HepG2 (cell line): Measurements from ENCODE around the gene PTCH1. TPM values are rescaled to one million over a fixed set of nuclear protein-coding genes. Genes with fewer than 3 reads are reported as not detected.

ENCODE experiments used
- GABPA ChIP-seq, 2 experiments: IDR thresholded peaks; 2 replicates each; pipeline ENCODE4 v1.6.1; 2011 to 2016; ENCODE audit warnings: low read depth in 2 of 2, low read length in 1 of 2, missing biosample characterization in 1 of 2, missing genetic modification characterization in 1 of 2
- HNF1B ChIP-seq: sonication (generic); formaldehyde crosslinking; IDR thresholded peaks from 2 replicates; pipeline ENCODE4 v1.5.1; 2020; ENCODE audit warnings: mild to moderate bottlenecking, moderate library complexity, missing genetic modification reagents
- NR2F6 ChIP-seq, 2 experiments: IDR thresholded peaks; 2 replicates each; pipeline ENCODE4 v1.6.1; 2016; ENCODE audit warnings: antibody characterized with exemption in 1 of 2, mild to moderate bottlenecking in 1 of 2
- POGZ ChIP-seq: sonication (generic); formaldehyde crosslinking; IDR thresholded peaks from 2 replicates; pipeline ENCODE4 v1.4.0; 2020; ENCODE audit warnings: mild to moderate bottlenecking, missing genetic modification reagents
- RXRB ChIP-seq: IDR thresholded peaks from 2 replicates; pipeline ENCODE4 v1.6.1; 2016; ENCODE audit warnings: borderline replicate concordance, missing genetic modification reagents, missing compliant biosample characterization
- SAP130 ChIP-seq: IDR thresholded peaks from 2 replicates; pipeline ENCODE4 v1.6.1; 2016; ENCODE audit warnings: low read depth
- SMAD1 ChIP-seq: sonication (generic); formaldehyde crosslinking; IDR thresholded peaks from 2 replicates; pipeline ENCODE4 v1.4.0; 2020; ENCODE audit warnings: missing genetic modification reagents, low read depth, mild to moderate bottlenecking, borderline replicate concordance
- SRSF9 ChIP-seq: fragments of 200-400 bp; formaldehyde crosslinking; IDR thresholded peaks from 2 replicates; pipeline ENCODE4 v1.6.1; 2018; ENCODE audit warnings: borderline replicate concordance, mild to moderate bottlenecking, low read depth, low read length; ENCODE audit not compliant: insufficient read depth, poor library complexity, severe bottlenecking
- TARDBP ChIP-seq: sonication (generic); formaldehyde crosslinking; IDR thresholded peaks from 2 replicates; pipeline ENCODE4 v1.8.0; 2022; ENCODE audit warnings: mild to moderate bottlenecking, missing genetic modification reagents
- TEF ChIP-seq: sonication (generic); formaldehyde crosslinking; IDR thresholded peaks from 2 replicates; pipeline ENCODE4 v1.5.0; 2020; ENCODE audit warnings: missing genetic modification reagents
- ZFP1 ChIP-seq: IDR thresholded peaks from 2 replicates; pipeline ENCODE4 v1.6.1; 2016
- ZFP82 ChIP-seq: sonication (generic); formaldehyde crosslinking; IDR thresholded peaks from 2 replicates; pipeline ENCODE4 v1.5.1; 2020; ENCODE audit warnings: mild to moderate bottlenecking, missing genetic modification reagents, borderline replicate concordance
- ZIK1 ChIP-seq: sonication (generic); formaldehyde crosslinking; IDR thresholded peaks from 2 replicates; pipeline ENCODE4 v1.5.0; 2020; ENCODE audit warnings: mild to moderate bottlenecking, low read depth, missing genetic modification reagents, borderline replicate concordance
- ZNF138 ChIP-seq: sonication (generic); formaldehyde crosslinking; IDR thresholded peaks from 2 replicates; pipeline ENCODE4 v1.5.0; 2020; ENCODE audit warnings: mild to moderate bottlenecking, low read depth, missing genetic modification reagents
- ZNF256 ChIP-seq: sonication (generic); formaldehyde crosslinking; conservative IDR thresholded peaks from 2 replicates; pipeline ENCODE4 v1.4.0; 2020; ENCODE audit warnings: missing genetic modification reagents
- ZNF556 ChIP-seq: sonication (generic); formaldehyde crosslinking; IDR thresholded peaks from 2 replicates; pipeline ENCODE4 v1.4.0; 2020; ENCODE audit warnings: mild to moderate bottlenecking, missing genetic modification reagents, borderline replicate concordance
- ZSCAN25 ChIP-seq: sonication (generic); formaldehyde crosslinking; IDR thresholded peaks from 2 replicates; pipeline ENCODE4 v1.8.0; 2022; ENCODE audit warnings: mild to moderate bottlenecking, missing genetic modification reagents
- polyA plus RNA-seq, 8 experiments: library from polyadenylated mRNA; depleted of rRNA in 3 of 8; stranded (reverse) in 7 of 8; unstranded in 1 of 8; fragments of >200 nt; fragmentation: Illumina TruSeq in 4 of 8; extraction: Trizol in 4 of 8; gene quantifications; 2 replicates each; pipeline versions ENCODE4 v1.2.1 to v1.2.3, GENCODE V29; 2011 to 2016; ENCODE audit warnings: low read depth in 4 of 8, missing spikeins in 1 of 8, mixed read lengths in 1 of 8; ENCODE audit not compliant: insufficient read depth in 1 of 8
- total RNA-seq, 5 experiments: library from RNA; depleted of rRNA; stranded (reverse); fragments of >200 nt; fragmentation: Illumina TruSeq; extraction: Trizol; gene quantifications; 2 replicates each; pipeline ENCODE4 v1.2.3, GENCODE V29; 2016; ENCODE audit warnings: low read depth in 1 of 5
- TF ChIP-seq, protein P1 (sequence below): IDR thresholded peaks from 2 replicates; pipeline ENCODE4 v1.6.1; 2016; ENCODE audit warnings: low read depth, missing genetic modification reagents, missing compliant biosample characterization
- TF ChIP-seq, protein P2 (sequence below): sonication (generic); formaldehyde crosslinking; IDR thresholded peaks from 2 replicates; pipeline ENCODE4 v1.8.1; 2022; ENCODE audit warnings: mild to moderate bottlenecking, missing genetic modification reagents

The PTCH1 gene
- total and polyA plus RNA-seq, 2 of the 13 experiments (the other 11 are each of a cell fraction or from before 2014, with no cell fraction given) = 2.8 to 3.9 TPM

DNA sequence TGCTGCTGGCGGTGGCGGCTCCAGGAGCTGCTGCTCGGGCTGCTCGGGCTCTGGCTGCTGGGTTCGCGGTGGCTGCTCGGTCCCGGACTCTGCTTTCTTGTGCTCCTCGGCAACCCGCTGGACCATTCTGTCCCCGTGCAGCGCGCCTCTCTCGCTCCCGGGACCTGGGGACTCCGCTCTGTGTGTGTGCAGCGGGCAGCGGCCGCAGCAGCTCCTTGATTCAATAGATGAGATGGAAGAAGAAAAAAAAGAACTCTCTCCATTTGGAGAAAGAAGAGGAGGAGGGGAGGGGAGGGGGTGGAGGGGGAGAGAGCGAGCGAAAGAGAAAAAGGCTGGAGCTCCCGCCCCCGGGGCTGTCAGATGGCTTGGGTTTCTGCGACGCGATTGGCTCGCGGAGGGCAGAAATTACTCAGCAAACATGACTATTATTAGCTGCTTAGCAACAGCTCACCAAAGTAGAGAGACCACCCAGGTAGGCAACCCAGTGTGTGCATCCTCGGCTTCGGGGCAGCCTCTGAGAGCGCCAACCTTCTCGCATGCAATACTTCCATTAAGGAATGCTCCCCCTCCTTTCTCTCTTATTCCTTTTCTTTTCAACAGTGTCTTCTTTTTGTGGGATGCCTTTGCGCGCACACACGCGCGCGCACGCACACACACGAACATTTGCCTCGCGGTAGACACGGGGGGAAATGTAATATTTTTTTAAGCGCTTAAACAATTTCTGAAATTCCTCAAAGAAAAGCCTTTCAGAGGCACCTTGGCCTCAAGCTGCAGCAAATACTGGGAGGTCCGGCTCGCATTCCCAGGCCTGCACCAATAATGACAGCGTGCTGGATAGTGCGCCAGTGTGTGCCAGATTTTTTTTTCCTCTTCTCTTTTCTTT is 7.6 kb downstream of the PTCH1 start (continued):
- TF ChIP-seq, protein P1, sequence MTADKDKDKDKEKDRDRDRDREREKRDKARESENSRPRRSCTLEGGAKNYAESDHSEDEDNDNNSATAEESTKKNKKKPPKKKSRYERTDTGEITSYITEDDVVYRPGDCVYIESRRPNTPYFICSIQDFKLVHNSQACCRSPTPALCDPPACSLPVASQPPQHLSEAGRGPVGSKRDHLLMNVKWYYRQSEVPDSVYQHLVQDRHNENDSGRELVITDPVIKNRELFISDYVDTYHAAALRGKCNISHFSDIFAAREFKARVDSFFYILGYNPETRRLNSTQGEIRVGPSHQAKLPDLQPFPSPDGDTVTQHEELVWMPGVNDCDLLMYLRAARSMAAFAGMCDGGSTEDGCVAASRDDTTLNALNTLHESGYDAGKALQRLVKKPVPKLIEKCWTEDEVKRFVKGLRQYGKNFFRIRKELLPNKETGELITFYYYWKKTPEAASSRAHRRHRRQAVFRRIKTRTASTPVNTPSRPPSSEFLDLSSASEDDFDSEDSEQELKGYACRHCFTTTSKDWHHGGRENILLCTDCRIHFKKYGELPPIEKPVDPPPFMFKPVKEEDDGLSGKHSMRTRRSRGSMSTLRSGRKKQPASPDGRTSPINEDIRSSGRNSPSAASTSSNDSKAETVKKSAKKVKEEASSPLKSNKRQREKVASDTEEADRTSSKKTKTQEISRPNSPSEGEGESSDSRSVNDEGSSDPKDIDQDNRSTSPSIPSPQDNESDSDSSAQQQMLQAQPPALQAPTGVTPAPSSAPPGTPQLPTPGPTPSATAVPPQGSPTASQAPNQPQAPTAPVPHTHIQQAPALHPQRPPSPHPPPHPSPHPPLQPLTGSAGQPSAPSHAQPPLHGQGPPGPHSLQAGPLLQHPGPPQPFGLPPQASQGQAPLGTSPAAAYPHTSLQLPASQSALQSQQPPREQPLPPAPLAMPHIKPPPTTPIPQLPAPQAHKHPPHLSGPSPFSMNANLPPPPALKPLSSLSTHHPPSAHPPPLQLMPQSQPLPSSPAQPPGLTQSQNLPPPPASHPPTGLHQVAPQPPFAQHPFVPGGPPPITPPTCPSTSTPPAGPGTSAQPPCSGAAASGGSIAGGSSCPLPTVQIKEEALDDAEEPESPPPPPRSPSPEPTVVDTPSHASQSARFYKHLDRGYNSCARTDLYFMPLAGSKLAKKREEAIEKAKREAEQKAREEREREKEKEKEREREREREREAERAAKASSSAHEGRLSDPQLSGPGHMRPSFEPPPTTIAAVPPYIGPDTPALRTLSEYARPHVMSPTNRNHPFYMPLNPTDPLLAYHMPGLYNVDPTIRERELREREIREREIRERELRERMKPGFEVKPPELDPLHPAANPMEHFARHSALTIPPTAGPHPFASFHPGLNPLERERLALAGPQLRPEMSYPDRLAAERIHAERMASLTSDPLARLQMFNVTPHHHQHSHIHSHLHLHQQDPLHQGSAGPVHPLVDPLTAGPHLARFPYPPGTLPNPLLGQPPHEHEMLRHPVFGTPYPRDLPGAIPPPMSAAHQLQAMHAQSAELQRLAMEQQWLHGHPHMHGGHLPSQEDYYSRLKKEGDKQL (CRISPR knock-in tag) = no peak
- TF ChIP-seq ZNF556 (0 out of 2 replicates have a peak, but pooled peaks have one; percentile 61), NR2F6 (IDR thresholded peaks at IDR 0.05) (no peak), NR2F6 (CRISPR knock-in tag; IDR thresholded peaks at IDR 0.05) (no peak), GABPA (IDR thresholded peaks at IDR 0.05; ENCODE audit: low read depth, low read length) (no peak), GABPA (CRISPR knock-in tag; IDR thresholded peaks at IDR 0.05; ENCODE audit: low read depth) (no peak), ZSCAN25 (CRISPR knock-in tag) (no peak), SAP130 (CRISPR knock-in tag) (peak; percentile 76), POGZ (CRISPR knock-in tag) (no peak), ZFP82 (CRISPR knock-in tag) (no peak), HNF1B (CRISPR knock-in tag) (peak; percentile 31; the same call in 1 of the 2 replicates), SMAD1 (CRISPR knock-in tag) (no peak), ZNF256 (CRISPR knock-in tag) (no peak), TEF (CRISPR knock-in tag) (no peak), TARDBP (CRISPR knock-in tag) (no peak), ZIK1 (CRISPR knock-in tag) (no peak), RXRB (CRISPR knock-in tag) (no peak), ZNF138 (no peak), ZFP1 (CRISPR knock-in tag) (no peak), SRSF9 (no peak)
- TF ChIP-seq, protein P2, sequence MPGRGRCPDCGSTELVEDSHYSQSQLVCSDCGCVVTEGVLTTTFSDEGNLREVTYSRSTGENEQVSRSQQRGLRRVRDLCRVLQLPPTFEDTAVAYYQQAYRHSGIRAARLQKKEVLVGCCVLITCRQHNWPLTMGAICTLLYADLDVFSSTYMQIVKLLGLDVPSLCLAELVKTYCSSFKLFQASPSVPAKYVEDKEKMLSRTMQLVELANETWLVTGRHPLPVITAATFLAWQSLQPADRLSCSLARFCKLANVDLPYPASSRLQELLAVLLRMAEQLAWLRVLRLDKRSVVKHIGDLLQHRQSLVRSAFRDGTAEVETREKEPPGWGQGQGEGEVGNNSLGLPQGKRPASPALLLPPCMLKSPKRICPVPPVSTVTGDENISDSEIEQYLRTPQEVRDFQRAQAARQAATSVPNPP (CRISPR knock-in tag) = no peak
